ENCODE data around the gene SLC6A7.

The SLC6A7 gene

GRCh38 chr5:150189728-150190502 is at the start of gene SLC6A7:
Gene SLC6A7, plus strand, starts transcription at chr5:150190062. Its CDS starts 266 bp downstream, at chr5:150190328.
- DNase-seq: no peak

DNA sequence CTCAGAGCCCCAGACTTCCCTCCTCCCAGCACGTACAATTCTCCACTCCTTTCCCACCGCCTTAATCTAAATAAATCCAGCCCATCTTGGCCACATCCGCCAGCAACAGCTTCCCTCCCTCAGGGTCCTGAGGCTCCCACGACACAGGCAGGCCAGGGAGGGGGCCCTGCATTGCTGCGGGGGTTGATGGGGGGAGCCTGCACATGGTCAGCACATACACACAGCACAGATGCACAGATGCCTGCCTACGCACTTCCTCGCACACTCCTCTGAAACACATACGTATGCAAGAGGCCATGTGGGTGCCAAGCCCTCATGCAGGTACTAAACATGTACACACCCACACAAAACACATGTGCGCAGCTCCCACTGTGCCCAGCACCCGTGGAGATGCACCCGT is 49.0 kb upstream of the SLC6A7 start:
- DNase-seq: no peak

DNA sequence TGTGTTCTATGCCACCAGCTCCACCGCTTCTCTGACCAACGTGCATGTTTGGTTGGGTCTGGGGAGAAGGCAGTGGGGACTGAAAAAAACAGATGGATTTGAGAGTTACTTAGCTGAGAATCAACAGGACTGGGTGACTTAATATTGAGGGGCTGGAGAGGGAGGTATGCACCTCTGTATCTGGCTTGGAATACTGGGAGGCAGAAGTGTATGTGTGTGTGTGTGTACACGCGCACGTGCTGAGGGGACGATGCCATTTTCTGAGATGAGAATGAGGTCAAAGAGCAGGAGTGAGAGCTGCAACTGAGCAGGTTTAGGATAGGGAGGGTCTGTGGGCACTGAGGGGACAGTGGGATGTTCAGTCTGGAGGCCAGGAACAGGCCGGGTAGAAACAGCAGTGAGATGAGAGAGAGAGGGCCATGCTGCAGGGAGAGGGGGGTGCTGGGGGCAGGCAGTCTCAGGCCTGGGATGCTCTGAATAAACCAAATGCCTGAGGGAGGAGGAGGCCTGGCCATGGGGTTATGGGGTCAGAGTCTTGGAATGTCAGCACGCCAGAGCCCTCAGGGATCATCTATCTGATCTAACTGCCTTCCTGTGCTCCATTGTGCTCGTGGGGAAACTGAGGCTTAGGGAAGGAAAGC is 48.2 kb upstream of the SLC6A7 start:
- no peak for DNase-seq

- no peak for DNase-seq
Observed at GRCh38 chr5:150142185-150142958, 47.5 kb upstream of the SLC6A7 start.

DNA sequence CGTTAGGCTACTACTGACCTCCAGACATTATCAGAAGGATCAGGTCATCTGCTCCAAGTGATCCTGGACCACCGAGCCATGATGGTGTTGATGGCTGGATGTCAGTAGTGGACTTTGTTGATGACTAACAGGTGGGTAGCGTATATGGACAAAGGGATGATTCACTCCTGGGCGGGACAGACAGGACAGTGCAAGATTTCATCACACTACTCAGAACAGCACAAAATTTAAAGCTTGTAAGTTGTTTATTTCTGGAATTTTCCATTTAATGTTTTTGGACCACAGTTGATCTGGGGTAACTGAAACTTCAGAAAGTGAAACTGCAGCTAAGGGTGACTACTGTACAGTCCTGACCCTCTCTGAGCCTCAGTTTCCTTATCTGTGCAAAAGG is 46.9 kb upstream of the SLC6A7 start:
- no peak for DNase-seq

- no peak for DNase-seq
Observed at GRCh38 chr5:150143350-150144245, 46.3 kb upstream of the SLC6A7 start.

GRCh38 chr5:150144246-150144801 is 45.5 kb upstream of the SLC6A7 start:
- no peak for DNase-seq

- DNase-seq: no peak
Observed at GRCh38 chr5:150144879-150145278, 45.0 kb upstream of the SLC6A7 start.

- DNase-seq: no peak
Observed at GRCh38 chr5:150146235-150146634, 43.6 kb upstream of the SLC6A7 start.

DNA sequence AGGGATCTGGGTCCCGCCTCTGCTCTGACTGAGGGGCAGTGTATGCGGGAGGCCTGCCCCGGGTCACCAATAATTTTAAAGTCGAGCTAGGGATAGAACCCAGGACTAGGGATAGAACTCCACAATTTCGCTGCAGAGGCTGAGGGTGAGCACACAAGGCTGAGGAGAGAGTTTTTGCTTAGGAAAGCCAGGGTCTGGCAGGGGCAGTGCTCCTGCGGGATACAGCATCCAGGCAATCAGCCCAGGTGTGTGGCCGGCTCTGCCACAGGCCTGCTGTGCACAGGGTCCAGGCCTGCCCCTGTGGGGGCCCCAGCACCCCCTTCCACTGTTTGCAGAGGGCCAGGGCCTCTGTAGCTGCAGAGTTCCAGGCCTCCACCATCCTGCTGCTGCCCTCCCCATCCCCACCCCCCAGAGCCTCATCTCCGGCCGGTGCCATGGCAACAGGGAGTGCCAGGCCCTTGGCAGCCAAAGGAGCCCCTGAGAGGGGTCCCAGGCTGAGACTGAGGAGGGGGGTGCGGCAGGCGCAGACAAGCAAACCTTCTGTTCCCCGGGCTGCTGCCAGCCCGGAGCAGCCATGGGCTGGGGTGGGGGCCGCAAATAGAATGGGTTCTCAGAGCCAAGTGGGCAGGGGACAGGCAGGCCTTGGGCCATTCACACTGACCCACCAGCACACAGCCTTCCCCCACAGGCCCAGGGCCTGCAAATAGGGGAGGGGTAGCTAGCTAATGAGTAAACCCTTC is 42.8 kb upstream of the SLC6A7 start:
- no peak for DNase-seq

DNA sequence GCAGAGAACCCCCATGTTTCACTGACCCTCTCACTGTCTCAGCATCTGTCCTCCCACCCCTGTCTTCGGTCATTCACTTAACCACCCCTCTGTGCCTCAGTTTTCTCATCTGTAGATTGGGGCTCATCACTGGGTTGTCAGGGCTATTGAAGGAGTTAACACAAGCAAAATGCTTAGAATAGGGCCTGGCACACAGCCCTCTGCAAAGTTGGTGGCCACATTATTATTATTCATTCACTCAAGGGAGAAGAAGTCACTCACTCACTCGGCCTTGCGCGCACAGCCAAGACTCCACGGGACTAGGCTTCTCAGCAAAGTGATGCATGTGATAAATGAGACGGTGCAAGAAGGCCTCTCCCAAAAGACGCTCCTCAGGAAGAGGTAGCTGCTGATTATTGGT is 42.2 kb upstream of the SLC6A7 start:
- no peak for DNase-seq

GRCh38 chr5:150148117-150148927 is 41.5 kb upstream of the SLC6A7 start:
- DNase-seq: no peak

DNA sequence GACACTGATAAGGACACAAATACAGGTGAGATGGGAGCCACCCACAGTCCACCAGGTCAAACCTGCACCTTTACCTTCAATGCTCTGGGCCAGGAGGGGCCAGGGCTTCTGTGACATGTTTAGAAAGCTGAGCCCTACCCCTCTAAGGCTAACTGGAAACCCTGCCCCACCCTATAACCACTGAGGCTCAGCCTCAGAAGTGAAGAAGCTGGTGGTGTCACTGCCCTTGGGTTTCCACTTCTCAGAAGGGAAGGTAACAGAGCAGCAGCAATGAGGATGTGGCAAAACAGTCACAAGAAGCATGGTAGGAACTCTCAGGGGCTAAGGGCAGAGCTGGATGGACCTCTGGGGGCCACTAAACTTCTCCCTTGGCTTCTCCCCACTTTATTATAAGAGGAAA is 40.2 kb upstream of the SLC6A7 start:
- no peak for DNase-seq

GRCh38 chr5:150152636-150153462 is 37.0 kb upstream of the SLC6A7 start:
- DNase-seq: peak; percentile 17

DNA sequence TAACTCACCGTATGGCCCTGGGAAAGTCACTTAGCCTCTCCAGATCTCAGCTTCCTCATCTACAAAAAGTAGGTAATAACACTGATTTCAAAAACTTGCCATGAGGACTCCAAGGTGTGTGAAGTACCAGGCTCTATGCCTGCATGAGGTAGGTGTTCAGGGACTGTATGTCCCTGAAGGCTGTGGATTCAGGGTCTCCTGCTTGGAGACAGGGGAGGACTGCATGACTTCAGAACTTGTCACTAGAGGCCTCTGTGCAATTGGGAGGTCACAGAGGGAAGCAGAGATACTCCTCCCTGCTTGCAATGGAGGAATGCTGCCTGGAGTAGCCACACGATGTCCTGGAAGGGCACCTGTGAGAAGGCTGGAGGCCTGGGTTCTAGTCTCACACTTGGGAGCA is 36.4 kb upstream of the SLC6A7 start:
- no peak for DNase-seq

GRCh38 chr5:150153957-150154617 is 35.8 kb upstream of the SLC6A7 start:
- no peak for DNase-seq

GRCh38 chr5:150154618-150155128 is 35.2 kb upstream of the SLC6A7 start:
- DNase-seq: no peak

- DNase-seq: no peak
Observed at GRCh38 chr5:150155258-150156026, 34.4 kb upstream of the SLC6A7 start, which contains the start of gene PDGFRB. Gene PDGFRB, minus strand, starts transcription at chr5:150155845. Its CDS starts 18,798 bp downstream, at chr5:150137047.
